H9 (cell line): ENCODE measurements around the gene RPN1. TPM values are rescaled to one million over a fixed set of nuclear protein-coding genes. Genes with fewer than 3 reads are reported as not detected.

Experiments
- DNase-seq: peaks from one replicate; pipeline ENCODE4 v3.0.0-alpha.2; 2017
- H2AFZ ChIP-seq: one replicate; pipeline ENCODE4 v1.6.1; 2013; ENCODE audit warnings: mild to moderate bottlenecking, low read length, control low read depth, moderate library complexity
- H2AK5ac ChIP-seq: 2 replicates; pipeline ENCODE4 v1.6.1; 2013; ENCODE audit warnings: low read length, control low read depth, mixed read lengths; ENCODE audit not compliant: insufficient read length
- H2BK120ac ChIP-seq: one replicate; pipeline ENCODE4 v1.6.1; 2013; ENCODE audit warnings: low read depth, mild to moderate bottlenecking, low read length, control low read depth, inconsistent platforms; ENCODE audit not compliant: poor library complexity, severe bottlenecking
- H2BK12ac ChIP-seq: 2 replicates; pipeline ENCODE4 v1.6.1; 2013; ENCODE audit warnings: low read length, control low read depth, mixed read lengths, low read depth; ENCODE audit not compliant: insufficient read length
- H2BK15ac ChIP-seq: 2 replicates; pipeline ENCODE4 v1.6.1; 2013; ENCODE audit warnings: low read depth, low read length, control low read depth
- H2BK20ac ChIP-seq: one replicate; pipeline ENCODE4 v1.6.1; 2013; ENCODE audit warnings: low read depth, mild to moderate bottlenecking, low read length, control low read depth, inconsistent platforms; ENCODE audit not compliant: poor library complexity, severe bottlenecking
- H2BK5ac ChIP-seq: 2 replicates; pipeline ENCODE4 v1.6.1; 2013; ENCODE audit warnings: low read length, control low read depth, mixed read lengths; ENCODE audit not compliant: insufficient read length
- H3K14ac ChIP-seq: 2 replicates; pipeline ENCODE4 v1.6.1; 2013; ENCODE audit warnings: low read length, control low read depth; ENCODE audit not compliant: insufficient read depth
- H3K18ac ChIP-seq: 2 replicates; pipeline ENCODE4 v1.6.1; 2013; ENCODE audit warnings: low read depth, mild to moderate bottlenecking, mixed read lengths, low read length, control low read depth; ENCODE audit not compliant: insufficient read length
- H3K23ac ChIP-seq: 2 replicates; pipeline ENCODE4 v1.6.1; 2013; ENCODE audit warnings: low read length, control low read depth, mixed read lengths, low read depth; ENCODE audit not compliant: insufficient read length
- H3K23me2 ChIP-seq: 2 replicates; pipeline ENCODE4 v1.6.1; 2013; ENCODE audit warnings: low read depth, mild to moderate bottlenecking, mixed read lengths, low read length, control low read depth; ENCODE audit not compliant: insufficient read length, poor library complexity, severe bottlenecking
- H3K27ac ChIP-seq: 2 replicates; pipeline ENCODE4 v1.5.1; 2013; ENCODE audit warnings: low read length, control low read depth, mixed read lengths, low read depth; ENCODE audit not compliant: insufficient read length
- H3K27me3 ChIP-seq: 2 replicates; pipeline ENCODE4 v1.6.1; 2013; ENCODE audit warnings: low read length, control low read depth, inconsistent platforms; ENCODE audit not compliant: insufficient read depth
- H3K4ac ChIP-seq: 2 replicates; pipeline ENCODE4 v1.6.1; 2013; ENCODE audit warnings: low read depth, mild to moderate bottlenecking, control low read depth, inconsistent platforms, low read length, moderate library complexity
- H3K4me1 ChIP-seq: 2 replicates; pipeline ENCODE4 v1.6.1; 2013; ENCODE audit warnings: low read length, control low read depth, inconsistent platforms; ENCODE audit not compliant: insufficient read depth
- H3K4me2 ChIP-seq: 2 replicates; pipeline ENCODE4 v1.6.1; 2013; ENCODE audit warnings: low read length, control low read depth, mixed read lengths; ENCODE audit not compliant: insufficient read length, insufficient read depth
- H3K56ac ChIP-seq: 2 replicates; pipeline ENCODE4 v1.6.1; 2013; ENCODE audit warnings: low read depth, mild to moderate bottlenecking, mixed read lengths, low read length, control low read depth; ENCODE audit not compliant: insufficient read length
- H3K79me1 ChIP-seq: 2 replicates; pipeline ENCODE4 v1.6.1; 2013; ENCODE audit warnings: low read depth, mild to moderate bottlenecking, moderate library complexity, low read length, control low read depth, inconsistent platforms; ENCODE audit not compliant: insufficient read depth, poor library complexity, severe bottlenecking
- H3K79me2 ChIP-seq: 2 replicates; pipeline ENCODE4 v1.6.1; 2013; ENCODE audit warnings: low read length, control low read depth, inconsistent platforms; ENCODE audit not compliant: insufficient read depth
- H3K9ac ChIP-seq: 2 replicates; pipeline ENCODE4 v1.6.1; 2013; ENCODE audit warnings: low read length, control low read depth, mixed read lengths; ENCODE audit not compliant: insufficient read length; ENCODE audit errors: extremely low read depth
- H3K9me3 ChIP-seq: one replicate; pipeline ENCODE4 v1.6.1; 2013; ENCODE audit warnings: low read depth, low read length, inconsistent platforms; ENCODE audit not compliant: control insufficient read depth
- H3T11ph ChIP-seq: one replicate; pipeline ENCODE4 v1.6.1; 2013; ENCODE audit warnings: mild to moderate bottlenecking, low read length, control low read depth, inconsistent platforms
- H4K20me1 ChIP-seq: one replicate; pipeline ENCODE4 v1.6.1; 2013; ENCODE audit not compliant: control insufficient read depth, insufficient read length, insufficient read depth
- H4K5ac ChIP-seq: 2 replicates; pipeline ENCODE4 v1.6.1; 2013; ENCODE audit warnings: low read depth, mild to moderate bottlenecking, mixed read lengths, low read length, control low read depth; ENCODE audit not compliant: insufficient read length
- H4K8ac ChIP-seq: replicated peaks from 2 replicates; pipeline ENCODE4 v1.6.1; 2013; ENCODE audit warnings: low read length, control low read depth, mixed read lengths, low read depth; ENCODE audit not compliant: insufficient read length
- H4K91ac ChIP-seq: 2 replicates; pipeline ENCODE4 v1.6.1; 2013; ENCODE audit warnings: low read depth, mild to moderate bottlenecking, moderate library complexity, mixed read lengths, low read length, control low read depth; ENCODE audit not compliant: insufficient read length
- H3K27ac Mint-ChIP-seq, 3 experiments: 2 replicates in 2 of 3; 3 replicates in 1 of 3; pipeline ENCODE4 v1.8.0; 2020 to 2021; ENCODE audit warnings: mixed read lengths in 3 of 3, mild to moderate bottlenecking in 1 of 3, moderate library complexity in 1 of 3
- H3K27me3 Mint-ChIP-seq: 2 replicates; pipeline ENCODE4 v1.8.0; 2021; ENCODE audit warnings: low read depth, mild to moderate bottlenecking, moderate library complexity, mixed read lengths
- H3K36me3 Mint-ChIP-seq, 3 experiments: 2 replicates in 2 of 3; 3 replicates in 1 of 3; pipeline ENCODE4 v1.8.0; 2020 to 2021; ENCODE audit warnings: low read depth in 3 of 3, mixed read lengths in 3 of 3; ENCODE audit not compliant: insufficient read depth in 1 of 3
- H3K4me1 Mint-ChIP-seq, 2 experiments: 2 replicates each; pipeline ENCODE4 v1.8.0; 2020; ENCODE audit warnings: mixed read lengths in 2 of 2
- H3K4me3 Mint-ChIP-seq, 2 experiments: 2 replicates in 1 of 2; 3 replicates in 1 of 2; pipeline ENCODE4 v1.8.0; 2020 to 2021; ENCODE audit warnings: mild to moderate bottlenecking in 2 of 2, mixed read lengths in 2 of 2, moderate library complexity in 1 of 2
- H3K9me3 Mint-ChIP-seq, 2 experiments: 2 replicates in 1 of 2; 3 replicates in 1 of 2; pipeline ENCODE4 v1.8.0; 2020; ENCODE audit warnings: mild to moderate bottlenecking in 2 of 2, mixed read lengths in 2 of 2, moderate library complexity in 1 of 2
- CTCF ChIP-seq: fragments of 200-600 bp; sonication (generic); conservative IDR thresholded peaks from 3 replicates; pipeline ENCODE4 v1.8.0; 2021; ENCODE audit warnings: antibody characterized with exemption, mild to moderate bottlenecking
- WGBS: extraction: QIAGEN DNeasy Blood & Tissue Kit; methylation state at CpG from one replicate; pipeline ENCODE4 v1.1.7; 2013; ENCODE audit warnings: missing lambda C conversion rate, low lambda C conversion rate, mixed read lengths; ENCODE audit not compliant: insufficient read length; ENCODE audit errors: extremely low coverage; 5-methylcytosine and 5-hydroxymethylcytosine counted together
- total RNA-seq: library from RNA; stranded (reverse); gene quantifications from 2 replicates; pipeline ENCODE4 v1.2.1, GENCODE V29; 2021

Gene RPN1
- total RNA-seq, 1 experiment from 2014 or later = 174 TPM

- peaks cover 19 to 21% of the 10 kb centered on the region in 2 experiments for H3K4me1 Mint-ChIP-seq
- no peak overlapping the region for H2AFZ ChIP-seq
Observed at GRCh38 chr3:128584412-128585020, 66.1 kb downstream of the RPN1 start.

More at GRCh38 chr3:128584412-128585020, 66.1 kb downstream of the RPN1 start:
- Histone ChIP-seq H3K23ac (no peak overlapping the region), H3K18ac (no peak overlapping the region), H2BK15ac (no peak overlapping the region), H3K23me2 (no peaks in the 10 kb centered on the region), H3K79me2 (no peaks in the 10 kb centered on the region), H3T11ph (no peak overlapping the region), H3K4ac (no peak overlapping the region), H2BK120ac (no peak overlapping the region), H3K27ac (no peak overlapping the region), H4K8ac (no peak overlapping the region), H3K79me1 (no peaks in the 10 kb centered on the region), H4K91ac (no peak overlapping the region), H2BK12ac (no peak overlapping the region), H3K14ac (no peak overlapping the region), H4K5ac (no peak overlapping the region), H3K9me3 (no peaks in the 10 kb centered on the region), H2BK20ac (no peak overlapping the region), H3K27me3 (no peaks in the 10 kb centered on the region; the same call in 1 of the 2 replicates), H3K4me2 (no peak overlapping the region), H4K20me1 (no peaks in the 10 kb centered on the region), H3K9ac (no peak overlapping the region), H2AK5ac (no peak overlapping the region), H3K4me1 (no peaks in the 10 kb centered on the region), H3K56ac (no peak overlapping the region), H2BK5ac (no peak overlapping the region)
- WGBS = no CpG with 5 or more reads among the region's 13 CpGs
- H3K27me3 Mint-ChIP-seq = peaks cover 24% of the 10 kb centered on the region
- H3K36me3 Mint-ChIP-seq = peaks cover 0 to 4% (median 0%) of the 10 kb centered on the region in 3 experiments; a peak in 1 of 7 replicates
- TF ChIP-seq CTCF = peak; percentile 90
- H3K4me3 Mint-ChIP-seq = no peak overlapping the region
- H3K9me3 Mint-ChIP-seq = peaks cover 3 to 7% of the 10 kb centered on the region in 2 experiments; a peak in 4 of 5 replicates
- H3K27ac Mint-ChIP-seq = no peak overlapping the region
- peak; percentile 93 for DNase-seq
